GM21529 (cell line): ENCODE data around the gene TRPV4.

Source experiments
- ATAC-seq: cut with Tn5 transposase; IDR thresholded peaks from one replicate; pipeline ENCODE4 v1.9.1; 2021; ENCODE audit not compliant: unreplicated experiment

TRPV4 gene

GRCh38 chr12:109743076-109743910, 89.9 kb downstream of the TRPV4 start:
- no peak for ATAC-seq

- ATAC-seq, result no peak
These were observed 91.1 kb downstream of the TRPV4 start for GRCh38 chr12:109741970-109742703.

GRCh38 chr12:109741286-109741969, 91.8 kb downstream of the TRPV4 start:
- no peak for ATAC-seq

- no peak for ATAC-seq
These were observed 92.4 kb downstream of the TRPV4 start for GRCh38 chr12:109740694-109741245.

DNA sequence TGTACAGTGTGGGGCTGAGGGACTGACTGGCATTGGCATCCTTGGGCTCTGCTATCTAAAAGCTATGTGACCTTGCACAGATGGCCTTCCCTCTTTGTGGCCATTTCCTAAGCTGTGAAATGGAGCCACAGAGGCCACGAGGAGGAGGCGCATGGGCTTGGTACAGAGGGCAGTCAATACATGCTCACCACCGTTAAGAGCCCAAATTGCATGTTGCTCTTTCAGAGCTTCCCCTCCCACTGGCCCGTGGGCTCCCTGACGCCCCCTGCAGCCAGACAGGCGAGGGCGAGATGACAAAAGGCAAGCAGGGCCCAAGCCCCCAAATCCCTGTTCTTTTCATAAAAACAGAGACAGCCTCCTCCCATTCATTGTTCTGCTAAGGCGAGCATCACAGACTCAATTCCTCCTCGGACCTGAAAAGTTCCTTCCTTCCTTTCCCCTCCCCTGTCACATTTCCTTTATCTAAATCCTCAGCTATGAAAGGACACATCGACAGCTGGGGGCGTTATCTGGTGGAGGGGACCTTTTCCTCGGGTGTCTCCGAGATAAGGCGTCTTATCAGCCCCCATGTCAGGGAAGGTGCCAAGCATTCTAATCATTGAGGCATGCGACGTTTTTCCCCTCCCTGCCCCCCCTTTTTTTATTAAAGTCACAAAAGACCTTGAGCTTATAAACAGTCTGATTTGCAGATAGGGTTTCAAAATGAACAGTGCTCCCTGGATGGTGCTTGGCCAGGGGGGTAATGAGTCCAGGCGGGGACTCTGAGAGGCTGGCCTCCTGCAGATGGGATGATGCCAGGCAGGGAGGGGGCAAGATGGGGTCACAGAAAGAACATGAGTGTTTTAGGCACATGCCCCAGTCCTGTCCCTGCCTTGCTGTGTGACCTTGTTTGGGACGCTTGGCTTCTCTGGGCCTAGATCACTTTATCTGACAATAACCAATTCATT, 93.2 kb downstream of the TRPV4 start:
- ATAC-seq, result no peak

DNA sequence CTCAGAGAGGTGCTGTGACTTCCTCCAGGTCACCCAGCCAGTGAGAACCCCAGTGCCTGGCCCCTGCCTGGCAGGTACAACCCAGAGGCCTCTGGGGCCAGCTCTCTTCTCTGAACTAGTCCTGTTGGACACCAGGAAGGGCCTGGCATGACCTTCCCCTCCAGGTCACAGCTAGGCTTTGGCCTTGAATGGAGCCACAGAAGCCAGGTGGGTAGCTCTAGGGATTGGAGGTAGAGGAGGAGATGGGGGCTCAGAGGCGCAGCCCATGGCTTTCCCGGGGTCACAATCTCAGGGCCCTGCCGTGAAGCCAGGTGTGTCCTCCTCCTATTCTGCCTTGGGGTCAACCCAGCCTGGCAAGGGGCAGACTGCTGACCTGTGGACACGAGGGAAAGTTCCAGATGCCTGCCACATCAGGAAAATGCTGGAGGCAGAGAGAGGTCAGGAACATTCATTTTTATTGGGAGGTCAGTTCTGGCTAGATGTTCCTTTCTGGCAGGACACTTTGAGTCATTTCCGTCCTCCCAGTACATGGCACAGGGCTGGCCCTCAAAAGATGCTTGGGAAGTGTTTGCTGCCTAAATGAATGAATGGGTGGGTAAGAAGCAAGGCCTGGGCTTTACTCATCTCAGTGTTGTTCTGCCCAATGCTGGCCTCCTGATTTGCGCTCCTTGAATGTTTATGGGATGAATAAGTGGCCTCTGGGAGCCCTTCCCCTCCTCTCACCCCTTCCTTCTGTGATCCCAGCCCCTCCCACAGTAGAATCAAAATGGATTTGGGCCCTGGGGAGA, 94.1 kb downstream of the TRPV4 start:
- ATAC-seq, result no peak

DNA sequence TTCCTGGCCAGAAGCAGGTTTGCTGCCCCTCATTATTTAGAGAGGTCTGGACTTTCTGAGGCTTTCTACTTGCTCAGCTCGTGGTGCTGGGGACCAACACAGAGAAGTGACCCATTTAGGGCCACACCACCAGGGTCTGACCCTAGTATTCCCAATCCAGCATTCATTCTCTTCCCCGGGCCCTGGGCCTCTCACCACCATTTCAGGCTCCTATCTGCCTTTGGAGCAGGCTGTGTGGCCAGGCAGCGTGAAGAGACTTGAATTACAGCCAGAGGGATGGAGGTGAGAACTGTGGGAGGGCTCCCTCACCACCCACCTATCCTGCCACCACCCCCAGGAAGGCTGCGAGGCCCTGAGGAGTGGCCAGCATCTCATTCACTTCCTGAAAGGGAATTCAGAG, 95.0 kb downstream of the TRPV4 start:
- no peak for ATAC-seq

DNA sequence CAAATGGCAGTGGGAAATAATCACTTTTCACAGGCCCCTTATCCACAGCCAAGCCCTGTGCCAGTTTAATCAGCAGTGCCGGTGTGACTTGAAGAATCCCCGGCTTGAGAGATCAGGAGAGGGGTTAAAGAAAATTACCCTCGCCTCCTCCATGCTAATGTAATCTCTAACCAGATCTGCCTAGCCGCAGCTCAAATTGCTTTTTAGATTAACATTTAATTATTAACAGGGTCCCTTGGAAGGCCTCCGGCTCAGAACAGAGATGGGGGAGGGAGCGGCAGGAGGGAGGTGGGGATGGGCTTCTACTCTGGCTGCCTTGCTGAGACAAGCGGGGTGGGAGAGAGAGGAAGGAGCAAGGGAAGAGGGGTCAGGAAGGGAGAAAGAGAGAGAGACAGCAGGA, 95.6 kb downstream of the TRPV4 start:
- ATAC-seq, result no peak

DNA sequence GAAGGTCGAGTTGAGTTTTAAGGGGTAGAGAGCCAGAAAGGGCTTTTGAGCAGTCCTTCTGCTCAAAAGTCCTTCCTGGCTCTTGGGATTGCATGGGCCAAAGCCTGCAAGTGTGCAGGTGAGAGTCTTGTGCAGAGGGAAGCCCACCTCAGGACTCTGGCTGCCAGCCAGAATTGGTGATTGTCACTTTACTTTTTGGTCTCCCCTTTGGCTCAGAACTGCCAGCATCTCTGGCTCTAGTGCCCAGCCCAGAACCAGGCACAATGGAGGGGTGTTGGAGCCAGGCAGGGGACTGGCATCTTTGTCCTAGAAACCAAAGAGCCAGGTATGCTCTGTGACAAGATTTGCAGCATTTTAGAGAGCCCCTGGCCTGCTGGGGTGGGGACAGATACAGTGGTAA, 96.1 kb downstream of the TRPV4 start:
- ATAC-seq, result no peak

DNA sequence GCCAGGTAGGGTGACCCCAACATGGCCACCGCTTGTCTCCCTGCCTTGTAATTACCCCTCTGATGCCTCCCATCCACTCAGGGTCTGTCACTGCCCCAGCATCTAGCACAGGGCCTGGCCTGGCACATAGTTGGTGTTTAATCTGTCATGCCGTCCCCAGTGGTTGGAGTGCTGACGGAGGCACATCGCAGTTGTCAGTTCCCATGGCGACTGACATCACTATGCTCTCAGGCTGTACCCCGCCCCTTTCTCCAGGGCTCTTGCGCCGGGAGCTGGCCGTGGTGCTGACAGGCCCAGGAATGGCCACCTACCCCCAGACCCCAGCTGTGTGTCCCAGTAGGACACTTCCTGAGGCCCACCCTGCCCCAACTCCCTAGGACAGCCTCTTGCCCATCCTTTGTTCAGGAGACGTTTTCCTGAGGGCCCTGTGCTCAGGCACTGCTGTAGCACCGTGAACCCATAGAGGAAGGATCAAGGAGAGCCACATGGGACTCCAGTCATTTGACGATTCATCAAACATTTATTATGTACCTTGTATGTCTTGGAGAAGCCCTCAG, 96.6 kb downstream of the TRPV4 start:
- no peak for ATAC-seq

GRCh38 chr12:109735825-109736551, 97.2 kb downstream of the TRPV4 start:
- no peak for ATAC-seq

DNA sequence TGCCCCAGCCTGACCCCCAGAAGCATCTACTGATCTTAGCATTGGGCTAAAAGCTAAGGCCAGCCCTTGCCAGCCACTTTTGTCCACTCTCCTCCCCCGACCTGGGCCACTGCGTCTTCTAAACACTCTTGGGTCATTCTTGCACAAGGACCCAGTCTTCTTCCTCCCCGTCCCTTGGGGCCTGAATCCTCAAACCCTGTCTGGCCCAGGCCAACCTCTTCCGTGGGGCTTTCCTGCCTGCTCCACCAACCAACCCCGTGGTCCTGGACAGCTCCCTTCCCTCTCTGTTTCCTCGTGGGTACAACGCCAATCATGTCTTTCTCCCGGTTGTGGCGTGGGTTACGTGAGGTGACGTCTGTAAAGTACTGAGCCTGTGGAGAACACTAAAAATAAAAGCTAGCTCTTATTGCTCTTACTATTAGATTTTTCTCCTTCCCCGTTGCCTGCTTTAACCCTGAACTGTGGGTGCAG, 98.1 kb downstream of the TRPV4 start:
- no peak for ATAC-seq

DNA sequence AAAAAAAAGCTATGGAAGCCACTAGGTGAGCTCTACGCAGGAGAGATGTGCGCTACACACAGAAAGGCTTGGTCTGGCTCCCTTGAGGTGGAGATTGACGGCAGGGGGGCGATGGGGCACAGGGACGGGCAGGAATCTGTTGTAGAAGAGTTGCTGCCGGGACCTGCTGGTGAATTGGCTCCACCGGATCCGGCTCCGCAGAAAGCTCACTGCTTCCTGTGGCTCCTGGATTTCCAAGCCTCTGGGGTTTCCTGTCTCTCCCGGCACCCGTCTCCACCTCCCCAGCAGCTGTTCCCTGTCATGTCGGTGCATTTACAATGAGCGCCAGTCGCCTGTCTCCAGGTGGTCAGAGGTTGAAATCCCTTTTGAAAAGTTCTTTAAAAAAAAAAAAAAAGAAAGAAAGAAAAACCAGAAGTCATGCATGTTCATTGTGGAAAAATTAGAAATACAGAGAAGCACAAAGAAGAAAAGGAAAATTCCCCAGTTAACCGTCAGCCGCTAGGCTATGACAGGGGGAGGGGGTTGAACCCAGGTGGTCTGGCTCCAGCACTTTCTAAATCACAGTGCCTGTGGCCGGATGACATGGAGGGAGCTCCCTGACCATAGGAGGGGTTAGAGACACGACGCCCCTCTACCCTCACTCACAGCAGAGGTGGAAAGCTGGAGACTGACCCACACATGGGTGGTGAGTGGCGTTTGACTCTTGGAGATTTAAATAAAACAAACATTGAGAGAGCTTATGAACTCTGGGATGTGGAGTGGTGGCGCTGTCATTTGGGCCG, 98.8 kb downstream of the TRPV4 start:
- ATAC-seq, result no peak
